Measurements from ENCODE around the gene LCOR. TPM values are rescaled to one million over a fixed set of nuclear protein-coding genes. Genes with fewer than 3 reads are reported as not detected.

Gene LCOR
- 10.7 and 12.3 TPM in 2 replicates for total RNA-seq

DNA sequence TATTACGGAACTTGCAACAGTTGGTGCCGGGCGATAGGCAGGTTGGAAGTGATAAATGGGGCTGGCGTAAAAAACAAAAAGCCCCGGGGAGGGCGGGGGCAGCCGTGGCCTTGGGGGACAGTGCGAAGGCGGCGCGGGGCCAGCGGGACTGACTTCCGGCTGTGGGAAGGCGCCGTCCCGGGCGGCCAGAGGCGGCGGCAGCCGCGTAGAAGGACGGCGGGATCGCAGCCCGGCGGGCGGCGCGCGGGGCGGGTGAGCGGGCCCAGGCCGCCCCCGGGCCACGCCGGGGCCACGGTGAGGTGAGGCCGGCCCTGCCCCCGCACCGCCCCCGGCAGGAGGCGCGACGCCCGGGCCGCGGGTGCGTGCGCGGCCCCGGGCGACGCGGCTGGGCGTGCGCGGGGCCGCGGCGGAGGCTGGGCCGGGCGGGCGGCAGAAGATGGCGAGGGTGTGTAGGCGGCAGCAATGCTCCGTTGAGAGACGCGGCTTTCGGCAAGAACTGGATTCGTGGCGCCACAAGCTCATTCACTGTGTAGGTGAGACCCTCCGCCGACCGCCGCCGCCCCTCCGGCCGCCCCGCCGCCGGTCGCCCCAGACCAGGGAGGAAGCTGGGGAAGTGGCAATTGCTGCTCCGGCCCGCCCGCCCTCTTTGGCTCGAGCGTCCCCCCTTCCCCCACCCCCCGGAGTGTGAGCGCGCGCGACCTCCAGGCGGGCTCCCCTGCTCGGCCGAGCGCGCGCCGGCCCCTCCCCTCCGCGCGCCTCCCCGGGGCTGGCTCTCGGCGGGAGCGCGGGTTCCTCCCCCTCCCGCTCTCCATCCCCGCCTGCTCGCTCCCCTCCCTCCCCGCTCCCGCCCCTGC lies at the start of gene LCOR:
LCOR (plus strand) TSS at position 432 of the 854 bp plus-strand sequence. CDS start 116,760 bp downstream, outside the sequence.

Other genes starting within 250 kb of the LCOR start
- 63.4 and 66.8 TPM in 2 replicates for gene TM9SF3, start 245.3 kb upstream of the LCOR start, total RNA-seq
- 0.78 TPM in 1 of 2 replicates, not detected in the other for gene PIK3AP1, start 111.8 kb upstream of the LCOR start, total RNA-seq

All from epithelial cell of alveolus of lung (primary cell).